Stimulated activated memory B cell treated with anti-CD40 and anti-IgM and Interleukin-4, amounts not matched to agents 10 μg/mL and 1 μg/mL and 100 μg/mL, for 72 hours (primary cell): Measurements from ENCODE around the gene PCED1B.
"Not testable (repeated sequence)": the region's sequence is repeated elsewhere in the genome, so short reads cannot be mapped to it uniquely, and the experiment has no call there.

Experiments
- ATAC-seq: fragments of 150-1000 bp; cut with Tn5 transposase; 2 replicates; pipeline ENCODE4 v1.10.0; 2021
- H3K27ac Mint-ChIP-seq: one replicate; pipeline ENCODE4 v1.8.0; 2022; ENCODE audit warnings: mild to moderate bottlenecking, mixed read lengths
- H3K27me3 Mint-ChIP-seq: one replicate; pipeline ENCODE4 v1.8.0; 2022; ENCODE audit warnings: mixed read lengths
- H3K36me3 Mint-ChIP-seq: one replicate; pipeline ENCODE4 v1.8.0; 2022; ENCODE audit warnings: mixed read lengths
- H3K4me1 Mint-ChIP-seq: one replicate; pipeline ENCODE4 v1.8.0; 2022; ENCODE audit warnings: mixed read lengths
- H3K4me3 Mint-ChIP-seq: one replicate; pipeline ENCODE4 v1.8.0; 2022; ENCODE audit warnings: mild to moderate bottlenecking, moderate library complexity, mixed read lengths
- H3K9me3 Mint-ChIP-seq: one replicate; pipeline ENCODE4 v1.8.0; 2022; ENCODE audit warnings: mixed read lengths

Gene PCED1B

DNA sequence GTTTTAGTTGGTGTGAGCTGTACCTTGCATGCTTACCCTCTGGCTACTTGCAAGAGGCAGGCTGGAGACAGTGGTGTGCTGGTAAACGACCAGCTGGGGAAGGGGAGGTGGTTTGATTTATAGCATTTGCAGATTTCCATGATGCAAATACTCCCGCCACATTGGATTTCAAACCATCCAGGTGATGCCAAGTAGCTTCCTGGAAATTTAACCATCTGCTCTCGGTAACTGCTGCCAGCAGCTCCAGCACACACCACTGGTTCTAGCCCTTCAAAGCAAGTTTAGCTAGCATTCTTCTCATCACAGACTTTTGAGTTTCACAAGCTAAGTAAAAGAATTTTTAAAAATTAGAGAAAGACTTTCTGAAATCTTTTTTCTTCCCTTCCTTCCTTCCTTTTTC lies 104.8 kb downstream of the PCED1B start:
- no peak for ATAC-seq
- peaks cover 12% of the 10 kb centered on the region for H3K36me3 Mint-ChIP-seq
- peaks cover 35% of the 10 kb centered on the region for H3K4me1 Mint-ChIP-seq
- H3K9me3 Mint-ChIP-seq = no peaks in the 10 kb centered on the region
- H3K4me3 Mint-ChIP-seq = no peak overlapping the region
- no peaks in the 10 kb centered on the region for H3K27me3 Mint-ChIP-seq
- no peak overlapping the region for H3K27ac Mint-ChIP-seq

- peaks cover 15% of the 10 kb centered on the region for H3K36me3 Mint-ChIP-seq
These were observed 105.4 kb downstream of the PCED1B start for GRCh38 chr12:47184813-47185212.

GRCh38 chr12:47186246-47186645 lies 106.8 kb downstream of the PCED1B start:
- H3K9me3 Mint-ChIP-seq = no peaks in the 10 kb centered on the region
- H3K27ac Mint-ChIP-seq = peak overlapping the region; percentile 41
- no peak overlapping the region for H3K4me3 Mint-ChIP-seq
- no peaks in the 10 kb centered on the region for H3K27me3 Mint-ChIP-seq
- H3K4me1 Mint-ChIP-seq = peaks cover 51% of the 10 kb centered on the region
- H3K36me3 Mint-ChIP-seq = peaks cover 18% of the 10 kb centered on the region
- ATAC-seq = no peak

More at GRCh38 chr12:47184813-47185212, 105.4 kb downstream of the PCED1B start:
- no peak for ATAC-seq
- no peak overlapping the region for H3K27ac Mint-ChIP-seq
- H3K9me3 Mint-ChIP-seq = no peaks in the 10 kb centered on the region
- H3K27me3 Mint-ChIP-seq = no peaks in the 10 kb centered on the region
- peaks cover 41% of the 10 kb centered on the region for H3K4me1 Mint-ChIP-seq
- H3K4me3 Mint-ChIP-seq = no peak overlapping the region

- Mint-ChIP-seq H3K4me1 (peaks cover 62% of the 10 kb centered on the region), H3K36me3 (peaks cover 36% of the 10 kb centered on the region), H3K27me3 (no peaks in the 10 kb centered on the region), H3K4me3 (peak overlapping the region; percentile 15), H3K27ac (peak overlapping the region; percentile 64), H3K9me3 (no peaks in the 10 kb centered on the region)
- ATAC-seq = peak; percentile 34
These were observed 109.4 kb downstream of the PCED1B start for GRCh38 chr12:47188576-47189441.

DNA sequence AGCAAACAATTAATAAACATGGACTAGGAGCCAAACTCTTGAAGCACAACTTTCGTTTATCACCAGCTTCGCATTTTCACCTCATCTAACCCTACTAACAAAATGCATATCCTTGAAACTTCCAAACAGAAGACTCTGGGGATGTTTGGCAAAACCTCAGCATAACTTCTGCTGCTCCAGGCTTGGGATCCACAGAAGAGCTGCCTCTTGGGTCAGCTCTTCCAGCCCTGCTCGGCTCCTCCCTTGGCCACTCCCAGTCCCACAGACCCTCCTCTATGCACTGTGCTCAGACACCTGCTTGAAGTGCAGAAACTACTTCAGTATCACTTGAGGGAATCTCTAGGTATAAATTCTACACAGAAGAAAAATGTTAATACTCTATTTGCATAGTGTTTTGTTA lies 110.3 kb downstream of the PCED1B start:
- Mint-ChIP-seq H3K4me3 (no peak overlapping the region), H3K27ac (peak overlapping the region; percentile 66), H3K27me3 (no peaks in the 10 kb centered on the region), H3K9me3 (no peaks in the 10 kb centered on the region), H3K36me3 (peaks cover 41% of the 10 kb centered on the region), H3K4me1 (peaks cover 71% of the 10 kb centered on the region)
- no peak for ATAC-seq

GRCh38 chr12:47190271-47190750 lies 110.9 kb downstream of the PCED1B start:
- H3K9me3 Mint-ChIP-seq = no peaks in the 10 kb centered on the region
- peaks cover 76% of the 10 kb centered on the region for H3K4me1 Mint-ChIP-seq
- peak overlapping the region; percentile 66 for H3K27ac Mint-ChIP-seq
- peaks cover 41% of the 10 kb centered on the region for H3K36me3 Mint-ChIP-seq
- no peak overlapping the region for H3K4me3 Mint-ChIP-seq
- peak; percentile 45 for ATAC-seq
- H3K27me3 Mint-ChIP-seq = no peaks in the 10 kb centered on the region

DNA sequence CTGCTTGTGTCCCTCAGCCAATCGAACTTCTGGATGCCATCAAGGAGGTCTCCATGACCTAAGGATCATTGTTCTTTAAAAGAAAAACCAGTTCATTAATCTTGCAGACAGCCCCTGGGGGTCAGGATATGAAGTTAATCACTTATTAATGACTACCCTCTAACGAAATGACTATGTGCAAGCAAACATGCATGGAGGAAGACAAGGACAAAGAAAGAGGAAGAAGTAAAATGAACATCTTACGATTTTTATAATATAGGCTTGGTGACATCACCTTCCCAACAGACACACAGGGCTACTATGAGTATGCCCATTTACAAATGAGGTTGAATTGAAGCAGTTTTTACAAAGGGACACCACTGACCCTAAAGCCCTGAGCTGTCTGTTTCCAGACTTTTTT lies 111.5 kb downstream of the PCED1B start:
- peak; percentile 65 for ATAC-seq
- Mint-ChIP-seq H3K36me3 (peaks cover 41% of the 10 kb centered on the region), H3K4me1 (peaks cover 76% of the 10 kb centered on the region), H3K9me3 (no peaks in the 10 kb centered on the region), H3K4me3 (no peak overlapping the region), H3K27ac (peak overlapping the region; percentile 66), H3K27me3 (no peaks in the 10 kb centered on the region)

DNA sequence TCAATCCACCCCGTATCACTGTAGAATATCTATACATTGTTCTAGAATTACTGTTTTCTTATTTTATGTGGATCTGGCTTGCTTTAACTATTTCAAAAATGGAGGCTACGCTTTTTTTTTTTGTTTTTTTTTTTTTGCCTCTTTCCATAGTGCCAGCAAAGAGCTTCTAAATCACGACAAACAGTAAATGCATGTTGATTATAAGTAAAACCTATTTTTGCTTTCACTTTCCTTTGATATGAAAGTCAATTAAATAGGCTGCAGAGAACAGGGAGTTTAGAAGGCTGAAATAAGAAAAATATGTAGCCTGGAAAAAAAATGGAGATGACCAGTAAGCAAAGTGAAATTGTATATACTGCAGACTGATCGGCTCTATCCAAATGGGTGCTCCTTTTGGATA lies 112.6 kb downstream of the PCED1B start:
- Mint-ChIP-seq H3K4me3 (peak overlapping the region; percentile 54), H3K4me1 (peaks cover 76% of the 10 kb centered on the region), H3K27ac (peak overlapping the region; percentile 66), H3K27me3 (no peaks in the 10 kb centered on the region), H3K36me3 (peaks cover 41% of the 10 kb centered on the region), H3K9me3 (no peaks in the 10 kb centered on the region)
- no peak for ATAC-seq

DNA sequence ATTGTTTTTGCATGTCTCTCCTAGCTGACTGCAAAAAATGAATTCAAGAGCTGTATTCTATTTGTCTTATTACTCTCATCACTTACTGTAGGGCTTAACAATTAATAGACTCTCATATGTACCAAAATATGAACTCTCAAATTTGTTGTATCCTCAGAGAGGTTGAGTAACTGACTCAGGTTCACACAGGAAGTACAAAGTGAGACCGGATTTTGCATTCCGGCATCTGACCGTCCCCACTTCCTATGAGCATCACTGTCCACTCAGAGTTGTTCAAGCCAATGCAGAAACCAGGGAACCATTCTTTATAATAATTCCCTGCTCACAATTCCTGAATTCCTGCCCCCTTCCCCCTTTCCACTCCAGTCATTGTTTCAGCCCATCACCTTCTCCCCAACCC lies 113.6 kb downstream of the PCED1B start:
- H3K4me3 Mint-ChIP-seq = no peak overlapping the region
- peak overlapping the region; percentile 60 for H3K27ac Mint-ChIP-seq
- H3K36me3 Mint-ChIP-seq = peaks cover 41% of the 10 kb centered on the region
- H3K9me3 Mint-ChIP-seq = no peaks in the 10 kb centered on the region
- peaks cover 75% of the 10 kb centered on the region for H3K4me1 Mint-ChIP-seq
- no peak for ATAC-seq
- H3K27me3 Mint-ChIP-seq = no peaks in the 10 kb centered on the region

DNA sequence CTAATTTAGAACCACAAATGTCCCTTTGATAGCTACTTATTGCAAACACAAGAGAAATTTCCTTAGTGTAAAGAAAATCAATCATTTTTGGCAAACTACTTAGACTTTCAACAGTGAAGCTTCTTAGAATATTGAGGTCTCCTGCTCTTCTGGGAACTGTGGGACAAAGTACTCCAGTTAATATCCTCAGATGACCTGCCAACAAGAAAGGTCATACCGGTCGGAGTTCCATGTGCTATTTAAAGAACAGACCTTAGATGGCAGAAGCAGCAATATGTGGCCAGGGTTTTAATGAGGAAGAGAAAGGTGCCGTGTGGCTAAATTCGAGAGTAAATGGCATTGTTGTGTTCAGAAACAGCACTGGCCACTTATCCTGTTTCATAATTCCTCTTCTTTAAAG lies 115.1 kb downstream of the PCED1B start:
- peaks cover 73% of the 10 kb centered on the region for H3K4me1 Mint-ChIP-seq
- no peak for ATAC-seq
- H3K36me3 Mint-ChIP-seq = peaks cover 35% of the 10 kb centered on the region
- no peaks in the 10 kb centered on the region for H3K9me3 Mint-ChIP-seq
- H3K27ac Mint-ChIP-seq = peak overlapping the region; percentile 60
- no peaks in the 10 kb centered on the region for H3K27me3 Mint-ChIP-seq
- no peak overlapping the region for H3K4me3 Mint-ChIP-seq

GRCh38 chr12:47200446-47200845 lies 121.0 kb downstream of the PCED1B start:
- Mint-ChIP-seq H3K36me3 (peaks cover 28% of the 10 kb centered on the region), H3K4me1 (peaks cover 42% of the 10 kb centered on the region), H3K27me3 (no peaks in the 10 kb centered on the region), H3K4me3 (no peak overlapping the region), H3K9me3 (no peaks in the 10 kb centered on the region), H3K27ac (peak overlapping the region; percentile 71)
- ATAC-seq = no peak

DNA sequence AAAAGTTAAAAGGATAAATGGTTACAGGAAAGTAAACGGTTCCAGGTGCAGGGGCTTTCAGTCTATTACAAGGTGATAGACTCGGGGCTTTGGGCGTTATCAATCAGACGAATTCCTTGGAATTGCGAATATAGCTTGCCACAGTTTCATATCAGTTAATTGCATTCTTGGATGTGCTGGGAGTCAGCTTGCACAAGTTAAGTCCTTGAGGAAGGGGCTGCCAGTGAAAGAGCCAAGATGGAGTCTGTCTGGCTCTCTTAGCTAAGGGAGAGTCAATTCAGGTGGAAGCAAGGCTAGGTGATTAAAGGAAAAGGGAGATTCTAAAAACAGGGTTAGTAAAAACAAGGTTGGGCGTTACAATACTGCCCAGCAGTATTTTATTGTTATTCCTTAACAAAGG lies 121.8 kb downstream of the PCED1B start:
- peaks cover 33% of the 10 kb centered on the region for H3K36me3 Mint-ChIP-seq
- ATAC-seq, H3K27me3 Mint-ChIP-seq, H3K9me3 Mint-ChIP-seq, H3K4me3 Mint-ChIP-seq: not testable (repeated sequence)
- peaks cover 50% of the 10 kb centered on the region for H3K4me1 Mint-ChIP-seq
- H3K27ac Mint-ChIP-seq = peak overlapping the region; percentile 71

GRCh38 chr12:47202176-47202575 lies 122.8 kb downstream of the PCED1B start:
- Mint-ChIP-seq H3K4me1 (peaks cover 60% of the 10 kb centered on the region), H3K4me3 (no peak overlapping the region), H3K9me3 (no peaks in the 10 kb centered on the region), H3K27me3 (no peaks in the 10 kb centered on the region), H3K27ac (no peak overlapping the region), H3K36me3 (peaks cover 40% of the 10 kb centered on the region)
- no peak for ATAC-seq

DNA sequence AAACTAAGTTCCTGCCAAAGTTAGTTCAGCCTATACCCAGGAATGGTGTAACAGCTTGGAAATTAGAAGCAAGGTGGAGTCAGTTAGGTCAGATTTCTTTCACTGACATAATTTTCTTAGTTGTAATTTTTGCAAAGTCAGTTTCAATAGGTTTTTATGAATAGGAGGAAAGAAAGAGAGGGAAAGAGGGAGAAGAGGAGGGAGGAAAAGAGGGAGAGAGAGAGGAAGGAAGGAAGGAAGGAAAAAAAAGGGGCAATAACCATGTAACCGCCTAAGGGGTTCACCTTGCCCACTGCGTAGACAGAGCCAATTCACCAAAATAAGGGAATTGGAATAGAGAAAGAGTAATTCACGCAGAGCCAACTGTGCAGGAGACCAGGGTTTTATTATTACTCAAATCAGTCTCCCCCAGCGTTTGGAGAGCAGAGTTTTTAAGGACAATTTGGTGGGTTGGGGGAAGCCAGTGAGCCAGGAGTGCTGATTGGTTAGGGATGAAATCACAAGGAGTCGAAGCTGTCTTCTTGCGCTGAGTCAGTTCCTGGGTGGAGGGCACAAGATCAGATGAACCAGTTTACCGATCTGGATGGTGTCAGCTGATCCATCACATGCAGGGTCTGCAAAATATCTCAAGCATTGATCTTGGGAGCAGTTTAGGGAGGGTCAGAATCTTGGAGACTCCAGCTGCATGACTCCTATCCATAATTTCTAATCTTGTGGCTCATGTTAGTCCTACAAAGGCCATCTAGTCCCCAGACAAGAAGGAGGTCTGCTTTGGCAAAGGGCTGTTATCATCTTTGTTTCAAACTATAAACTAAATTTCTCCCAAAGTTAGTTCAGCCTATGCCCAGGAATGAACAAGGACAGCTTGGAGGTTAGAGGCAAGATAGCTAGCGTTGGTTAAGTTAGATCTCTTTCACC lies 126.4 kb downstream of the PCED1B start:
- H3K4me1 Mint-ChIP-seq = peaks cover 68% of the 10 kb centered on the region
- H3K27ac Mint-ChIP-seq = peak overlapping the region; percentile 80
- no peaks in the 10 kb centered on the region for H3K27me3 Mint-ChIP-seq
- peaks cover 50% of the 10 kb centered on the region for H3K36me3 Mint-ChIP-seq
- peak overlapping the region; percentile 19 for H3K4me3 Mint-ChIP-seq
- H3K9me3 Mint-ChIP-seq = no peaks in the 10 kb centered on the region
- no peak for ATAC-seq
